OCI-LY7 (cell line): Measurements from ENCODE around the gene C6orf15.

Source experiments
- CTCF ChIP-seq: fragments of 200-600 bp; sonication (generic); conservative IDR thresholded peaks from 2 replicates; pipeline ENCODE4 v1.5.1; 2014; ENCODE audit warnings: mild to moderate bottlenecking, antibody characterized with exemption, low read length, moderate library complexity, mixed read lengths
- EZH2phosphoT487 ChIP-seq: fragments of 200-600 bp; sonication (generic); IDR thresholded peaks from 2 replicates; pipeline ENCODE4 v1.6.1; 2018; ENCODE audit warnings: low read depth, borderline replicate concordance, mild to moderate bottlenecking, mixed run types, antibody characterized with exemption, low read length, moderate library complexity, mixed read lengths

- TF ChIP-seq CTCF = no peak
- TF ChIP-seq EZH2phosphoT487 = no peak
These were observed 13.4 kb upstream of the C6orf15 start for GRCh38 chr6:31125586-31126363.
